HepG2 (cell line): ENCODE data around the gene SLC25A20. TPM values are rescaled to one million over a fixed set of nuclear protein-coding genes. Genes with fewer than 3 reads are reported as not detected.

Experiments used
- CCDC6 ChIP-seq: sonication (generic); formaldehyde crosslinking; IDR thresholded peaks from 2 replicates; pipeline ENCODE4 v1.8.1; 2022; ENCODE audit warnings: mild to moderate bottlenecking, missing genetic modification reagents, moderate library complexity
- CHD2 ChIP-seq: IDR thresholded peaks from 2 replicates; pipeline ENCODE4 v1.6.1; 2011; ENCODE audit warnings: low read depth, low read length, improper control_type of control experiment
- KAT2B ChIP-seq: fragments of 150-350 bp; IDR thresholded peaks from 2 replicates; pipeline ENCODE4 v1.6.1; 2014; ENCODE audit warnings: low read depth, low read length, borderline replicate concordance
- NFE2L2 ChIP-seq: fragments of 150-350 bp; IDR thresholded peaks from 2 replicates; pipeline ENCODE4 v1.6.1; 2014; ENCODE audit warnings: low read length
- PHF21A ChIP-seq: sonication (generic); formaldehyde crosslinking; IDR thresholded peaks from 2 replicates; pipeline ENCODE4 v1.5.0; 2020; ENCODE audit warnings: mild to moderate bottlenecking, missing genetic modification reagents
- ZNF468 ChIP-seq: sonication (generic); formaldehyde crosslinking; IDR thresholded peaks from 2 replicates; pipeline ENCODE4 v1.8.0; 2022; ENCODE audit warnings: mild to moderate bottlenecking, moderate library complexity, missing genetic modification reagents
- ZNF644 ChIP-seq: IDR thresholded peaks from 2 replicates; pipeline ENCODE4 v1.6.1; 2016; ENCODE audit warnings: low read depth
- polyA plus RNA-seq, 8 experiments: library from polyadenylated mRNA; depleted of rRNA in 3 of 8; stranded (reverse) in 7 of 8; unstranded in 1 of 8; fragments of >200 nt; fragmentation: Illumina TruSeq in 4 of 8; extraction: Trizol in 4 of 8; gene quantifications; 2 replicates each; pipeline versions ENCODE4 v1.2.1 to v1.2.3, GENCODE V29; 2011 to 2016; ENCODE audit warnings: low read depth in 4 of 8, missing spikeins in 1 of 8, mixed read lengths in 1 of 8; ENCODE audit not compliant: insufficient read depth in 1 of 8
- total RNA-seq, 5 experiments: library from RNA; depleted of rRNA; stranded (reverse); fragments of >200 nt; fragmentation: Illumina TruSeq; extraction: Trizol; gene quantifications; 2 replicates each; pipeline ENCODE4 v1.2.3, GENCODE V29; 2016; ENCODE audit warnings: low read depth in 1 of 5
- TF ChIP-seq, protein P1 (sequence below), 2 experiments: sonication (generic) in 1 of 2; formaldehyde crosslinking in 1 of 2; IDR thresholded peaks; 2 replicates each; pipeline versions ENCODE4 v1.6.1 to v1.9.0; 2014 to 2022; ENCODE audit warnings: antibody characterized with exemption in 1 of 2, borderline replicate concordance in 1 of 2, inconsistent platforms in 1 of 2, low read depth in 1 of 2, missing genetic modification reagents in 1 of 2
- TF ChIP-seq, protein P2 (sequence below), 2 experiments: IDR thresholded peaks; 2 replicates each; pipeline ENCODE4 v1.6.1; 2011 to 2012; ENCODE audit warnings: low read length in 2 of 2, borderline replicate concordance in 1 of 2, low read depth in 1 of 2, mild to moderate bottlenecking in 1 of 2, moderate library complexity in 1 of 2
- TF ChIP-seq, protein P3 (sequence below): sonication (generic); formaldehyde crosslinking; conservative IDR thresholded peaks from 2 replicates; pipeline ENCODE4 v1.8.0; 2022; ENCODE audit warnings: mild to moderate bottlenecking, moderate library complexity, missing genetic modification reagents
- TF ChIP-seq, protein P4 (sequence below): sonication (generic); formaldehyde crosslinking; IDR thresholded peaks from 2 replicates; pipeline ENCODE4 v1.4.0; 2020; ENCODE audit warnings: missing genetic modification reagents, borderline replicate concordance
- TF ChIP-seq, protein P5 (sequence below): sonication (generic); formaldehyde crosslinking; conservative IDR thresholded peaks from 2 replicates; pipeline ENCODE4 v1.4.0; 2020; ENCODE audit warnings: missing genetic modification reagents

The SLC25A20 gene
- total and polyA plus RNA-seq, 2 of the 13 experiments (the other 11 are each of a cell fraction or from before 2014, with no cell fraction given) = 21.1 to 26.6 TPM

DNA sequence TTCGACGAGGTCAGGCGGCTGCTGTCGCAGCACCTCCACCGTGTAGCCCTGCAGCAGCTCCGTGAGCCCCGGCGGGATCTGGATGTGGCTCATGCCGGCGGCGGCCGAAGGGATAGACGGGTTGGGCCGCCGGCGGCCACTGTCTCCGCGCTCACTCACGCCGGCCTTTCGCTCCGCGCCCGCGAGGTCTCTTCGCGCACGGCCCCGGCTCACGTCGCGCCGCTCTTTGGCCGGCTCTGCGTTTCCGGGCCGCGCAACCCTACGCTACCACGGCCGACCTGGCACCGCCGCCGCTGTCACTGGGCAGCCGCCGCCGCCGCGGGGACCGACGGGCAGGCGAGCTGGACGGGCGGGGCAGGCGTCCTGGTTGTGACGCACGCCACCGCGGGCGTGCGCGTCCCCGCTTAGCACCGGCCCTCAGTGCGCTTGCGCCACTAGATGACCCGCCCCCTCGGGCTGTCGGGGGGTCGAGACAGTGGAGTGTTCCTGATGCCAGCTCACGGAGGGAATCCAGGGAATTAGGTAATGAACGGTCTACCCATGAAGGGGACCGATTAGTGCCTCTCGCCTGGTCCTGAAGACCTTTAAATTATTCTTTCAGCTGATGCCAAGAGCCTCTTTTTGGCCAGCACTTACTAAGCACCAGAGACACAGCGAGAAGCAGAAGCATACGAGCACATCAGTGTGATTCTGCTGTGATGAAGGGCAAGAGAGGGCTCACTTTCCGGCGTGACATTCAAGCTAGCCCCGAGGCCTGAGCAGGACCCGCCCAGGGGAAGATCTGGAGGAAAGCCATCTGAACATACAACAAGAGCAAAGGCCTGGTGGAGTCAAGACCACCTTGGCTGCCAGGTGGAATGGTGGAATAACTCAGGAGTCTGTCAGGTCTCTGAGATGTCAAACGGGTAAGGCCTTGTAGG is 50.9 kb downstream of the SLC25A20 start, which contains the start of gene PRKAR2A (continued):
- TF ChIP-seq ZNF644 (CRISPR knock-in tag) = no peak
- no peak for TF ChIP-seq ZNF468 (CRISPR knock-in tag)
- peak; percentile 61 for TF ChIP-seq CCDC6 (CRISPR knock-in tag)
- TF ChIP-seq PHF21A (CRISPR knock-in tag) = peak; percentile 64
- TF ChIP-seq, protein P1, sequence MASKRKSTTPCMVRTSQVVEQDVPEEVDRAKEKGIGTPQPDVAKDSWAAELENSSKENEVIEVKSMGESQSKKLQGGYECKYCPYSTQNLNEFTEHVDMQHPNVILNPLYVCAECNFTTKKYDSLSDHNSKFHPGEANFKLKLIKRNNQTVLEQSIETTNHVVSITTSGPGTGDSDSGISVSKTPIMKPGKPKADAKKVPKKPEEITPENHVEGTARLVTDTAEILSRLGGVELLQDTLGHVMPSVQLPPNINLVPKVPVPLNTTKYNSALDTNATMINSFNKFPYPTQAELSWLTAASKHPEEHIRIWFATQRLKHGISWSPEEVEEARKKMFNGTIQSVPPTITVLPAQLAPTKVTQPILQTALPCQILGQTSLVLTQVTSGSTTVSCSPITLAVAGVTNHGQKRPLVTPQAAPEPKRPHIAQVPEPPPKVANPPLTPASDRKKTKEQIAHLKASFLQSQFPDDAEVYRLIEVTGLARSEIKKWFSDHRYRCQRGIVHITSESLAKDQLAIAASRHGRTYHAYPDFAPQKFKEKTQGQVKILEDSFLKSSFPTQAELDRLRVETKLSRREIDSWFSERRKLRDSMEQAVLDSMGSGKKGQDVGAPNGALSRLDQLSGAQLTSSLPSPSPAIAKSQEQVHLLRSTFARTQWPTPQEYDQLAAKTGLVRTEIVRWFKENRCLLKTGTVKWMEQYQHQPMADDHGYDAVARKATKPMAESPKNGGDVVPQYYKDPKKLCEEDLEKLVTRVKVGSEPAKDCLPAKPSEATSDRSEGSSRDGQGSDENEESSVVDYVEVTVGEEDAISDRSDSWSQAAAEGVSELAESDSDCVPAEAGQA (IDR thresholded peaks at IDR 0.05; ENCODE audit: low read depth) = no peak
- TF ChIP-seq, protein P1 (CRISPR knock-in tag; IDR thresholded peaks at IDR 0.05; ENCODE audit: borderline replicate concordance) = no peak
- TF ChIP-seq, protein P2, sequence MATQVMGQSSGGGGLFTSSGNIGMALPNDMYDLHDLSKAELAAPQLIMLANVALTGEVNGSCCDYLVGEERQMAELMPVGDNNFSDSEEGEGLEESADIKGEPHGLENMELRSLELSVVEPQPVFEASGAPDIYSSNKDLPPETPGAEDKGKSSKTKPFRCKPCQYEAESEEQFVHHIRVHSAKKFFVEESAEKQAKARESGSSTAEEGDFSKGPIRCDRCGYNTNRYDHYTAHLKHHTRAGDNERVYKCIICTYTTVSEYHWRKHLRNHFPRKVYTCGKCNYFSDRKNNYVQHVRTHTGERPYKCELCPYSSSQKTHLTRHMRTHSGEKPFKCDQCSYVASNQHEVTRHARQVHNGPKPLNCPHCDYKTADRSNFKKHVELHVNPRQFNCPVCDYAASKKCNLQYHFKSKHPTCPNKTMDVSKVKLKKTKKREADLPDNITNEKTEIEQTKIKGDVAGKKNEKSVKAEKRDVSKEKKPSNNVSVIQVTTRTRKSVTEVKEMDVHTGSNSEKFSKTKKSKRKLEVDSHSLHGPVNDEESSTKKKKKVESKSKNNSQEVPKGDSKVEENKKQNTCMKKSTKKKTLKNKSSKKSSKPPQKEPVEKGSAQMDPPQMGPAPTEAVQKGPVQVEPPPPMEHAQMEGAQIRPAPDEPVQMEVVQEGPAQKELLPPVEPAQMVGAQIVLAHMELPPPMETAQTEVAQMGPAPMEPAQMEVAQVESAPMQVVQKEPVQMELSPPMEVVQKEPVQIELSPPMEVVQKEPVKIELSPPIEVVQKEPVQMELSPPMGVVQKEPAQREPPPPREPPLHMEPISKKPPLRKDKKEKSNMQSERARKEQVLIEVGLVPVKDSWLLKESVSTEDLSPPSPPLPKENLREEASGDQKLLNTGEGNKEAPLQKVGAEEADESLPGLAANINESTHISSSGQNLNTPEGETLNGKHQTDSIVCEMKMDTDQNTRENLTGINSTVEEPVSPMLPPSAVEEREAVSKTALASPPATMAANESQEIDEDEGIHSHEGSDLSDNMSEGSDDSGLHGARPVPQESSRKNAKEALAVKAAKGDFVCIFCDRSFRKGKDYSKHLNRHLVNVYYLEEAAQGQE (IDR thresholded peaks at IDR 0.05; ENCODE audit: borderline replicate concordance in 1 of 2, low read depth in 1 of 2, low read length in 2 of 2) = no peak
- no peak for TF ChIP-seq CHD2
- TF ChIP-seq, protein P3, sequence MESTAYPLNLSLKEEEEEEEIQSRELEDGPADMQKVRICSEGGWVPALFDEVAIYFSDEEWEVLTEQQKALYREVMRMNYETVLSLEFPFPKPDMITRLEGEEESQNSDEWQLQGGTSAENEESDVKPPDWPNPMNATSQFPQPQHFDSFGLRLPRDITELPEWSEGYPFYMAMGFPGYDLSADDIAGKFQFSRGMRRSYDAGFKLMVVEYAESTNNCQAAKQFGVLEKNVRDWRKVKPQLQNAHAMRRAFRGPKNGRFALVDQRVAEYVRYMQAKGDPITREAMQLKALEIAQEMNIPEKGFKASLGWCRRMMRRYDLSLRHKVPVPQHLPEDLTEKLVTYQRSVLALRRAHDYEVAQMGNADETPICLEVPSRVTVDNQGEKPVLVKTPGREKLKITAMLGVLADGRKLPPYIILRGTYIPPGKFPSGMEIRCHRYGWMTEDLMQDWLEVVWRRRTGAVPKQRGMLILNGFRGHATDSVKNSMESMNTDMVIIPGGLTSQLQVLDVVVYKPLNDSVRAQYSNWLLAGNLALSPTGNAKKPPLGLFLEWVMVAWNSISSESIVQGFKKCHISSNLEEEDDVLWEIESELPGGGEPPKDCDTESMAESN = peak; percentile 78
- TF ChIP-seq NFE2L2 = no peak
- TF ChIP-seq, protein P4, sequence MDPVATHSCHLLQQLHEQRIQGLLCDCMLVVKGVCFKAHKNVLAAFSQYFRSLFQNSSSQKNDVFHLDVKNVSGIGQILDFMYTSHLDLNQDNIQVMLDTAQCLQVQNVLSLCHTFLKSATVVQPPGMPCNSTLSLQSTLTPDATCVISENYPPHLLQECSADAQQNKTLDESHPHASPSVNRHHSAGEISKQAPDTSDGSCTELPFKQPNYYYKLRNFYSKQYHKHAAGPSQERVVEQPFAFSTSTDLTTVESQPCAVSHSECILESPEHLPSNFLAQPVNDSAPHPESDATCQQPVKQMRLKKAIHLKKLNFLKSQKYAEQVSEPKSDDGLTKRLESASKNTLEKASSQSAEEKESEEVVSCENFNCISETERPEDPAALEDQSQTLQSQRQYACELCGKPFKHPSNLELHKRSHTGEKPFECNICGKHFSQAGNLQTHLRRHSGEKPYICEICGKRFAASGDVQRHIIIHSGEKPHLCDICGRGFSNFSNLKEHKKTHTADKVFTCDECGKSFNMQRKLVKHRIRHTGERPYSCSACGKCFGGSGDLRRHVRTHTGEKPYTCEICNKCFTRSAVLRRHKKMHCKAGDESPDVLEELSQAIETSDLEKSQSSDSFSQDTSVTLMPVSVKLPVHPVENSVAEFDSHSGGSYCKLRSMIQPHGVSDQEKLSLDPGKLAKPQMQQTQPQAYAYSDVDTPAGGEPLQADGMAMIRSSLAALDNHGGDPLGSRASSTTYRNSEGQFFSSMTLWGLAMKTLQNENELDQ (CRISPR knock-in tag) = no peak
- TF ChIP-seq, protein P5, sequence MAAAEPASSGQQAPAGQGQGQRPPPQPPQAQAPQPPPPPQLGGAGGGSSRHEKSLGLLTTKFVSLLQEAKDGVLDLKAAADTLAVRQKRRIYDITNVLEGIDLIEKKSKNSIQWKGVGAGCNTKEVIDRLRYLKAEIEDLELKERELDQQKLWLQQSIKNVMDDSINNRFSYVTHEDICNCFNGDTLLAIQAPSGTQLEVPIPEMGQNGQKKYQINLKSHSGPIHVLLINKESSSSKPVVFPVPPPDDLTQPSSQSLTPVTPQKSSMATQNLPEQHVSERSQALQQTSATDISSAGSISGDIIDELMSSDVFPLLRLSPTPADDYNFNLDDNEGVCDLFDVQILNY (CRISPR knock-in tag) = no peak
- no peak for TF ChIP-seq KAT2B
